ENCODE measurements around the gene VRK1.
A peak's percentile ranks its signal among the peaks of the same experiment; 100 is the strongest.
"Not testable (repeated sequence)": the region's sequence is repeated elsewhere in the genome, so short reads cannot be mapped to it uniquely, and the experiment has no call there.

Gene VRK1

DNA sequence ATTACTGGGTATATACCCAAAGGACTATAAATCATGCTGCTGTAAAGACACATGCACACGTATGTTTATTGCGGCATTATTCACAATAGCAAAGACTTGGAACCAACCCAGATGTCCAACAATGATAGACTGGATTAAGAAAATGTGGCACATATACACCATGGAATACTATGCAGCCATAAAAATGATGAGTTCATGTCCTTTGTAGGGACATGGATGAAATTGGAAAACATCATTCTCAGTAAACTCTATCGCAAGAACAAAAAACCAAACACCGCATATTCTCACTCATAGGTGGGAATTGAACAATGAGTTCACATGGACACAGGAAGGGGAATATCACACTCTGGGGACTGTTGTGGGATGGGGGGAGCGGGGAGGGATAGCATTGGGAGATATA is 86.8 kb downstream of the VRK1 start:
- not testable (repeated sequence) for DNase-seq (ENCODE audit: low spot score)

DNA sequence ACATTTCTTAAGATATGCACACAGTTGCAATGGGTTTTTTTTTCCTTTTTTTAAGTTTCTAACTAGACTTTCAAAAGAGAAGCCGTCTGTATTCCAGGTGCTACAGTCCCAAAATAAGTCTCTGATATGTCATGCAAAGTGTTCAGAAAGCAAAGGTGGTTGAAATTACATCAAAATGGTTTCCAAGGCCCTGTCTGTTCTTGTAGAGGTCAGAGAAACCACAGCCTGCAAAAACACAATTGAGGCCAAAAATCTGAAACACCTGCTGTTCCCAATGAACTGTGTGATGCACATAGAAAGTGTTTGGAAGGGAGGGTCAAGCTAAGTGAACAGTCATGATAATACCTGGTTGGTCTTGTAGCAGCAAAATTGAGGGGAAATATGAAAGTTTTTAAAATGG is 91.0 kb downstream of the VRK1 start:
- no peak for DNase-seq (ENCODE audit: low spot score)

DNA sequence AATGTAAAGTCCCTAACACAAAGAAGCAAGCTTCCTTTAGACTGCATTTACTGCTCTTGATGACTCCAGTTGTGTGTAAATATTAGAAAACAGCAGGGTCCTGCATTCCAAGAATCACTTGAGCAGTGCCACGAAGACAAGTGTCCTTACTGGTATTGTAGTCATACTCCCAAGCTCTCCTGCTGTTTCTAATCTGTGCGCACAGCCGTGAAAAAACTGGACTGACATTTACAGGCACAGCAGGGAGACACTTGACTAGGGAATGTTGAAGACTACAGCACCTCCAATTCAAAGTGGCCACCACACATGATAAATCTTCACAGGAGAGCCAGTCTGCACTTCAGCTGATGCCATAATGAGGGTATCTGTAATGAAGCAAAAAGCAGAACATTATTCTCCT is 91.4 kb downstream of the VRK1 start:
- no peak for DNase-seq (ENCODE audit: low spot score)

DNA sequence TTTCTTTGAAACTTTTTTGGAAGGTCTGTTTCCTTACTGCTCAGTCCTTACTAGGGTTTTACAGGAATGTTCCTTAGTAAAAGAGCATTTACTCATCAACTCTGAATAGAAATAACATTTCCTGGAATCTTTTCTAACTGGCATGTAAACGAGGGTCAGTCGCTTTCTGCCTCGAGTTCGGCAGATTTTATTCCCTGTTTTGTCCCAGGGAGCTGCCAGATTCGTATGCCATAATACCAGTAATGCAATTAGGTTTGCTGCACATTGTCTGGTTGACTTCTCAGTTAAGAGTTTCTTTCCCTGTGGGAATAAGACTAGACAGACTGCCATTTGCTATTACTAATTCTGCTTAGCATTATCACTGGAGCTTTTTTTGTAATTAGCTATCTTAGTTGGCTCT is 91.9 kb downstream of the VRK1 start:
- no peak for DNase-seq (ENCODE audit: low spot score)

GRCh38 chr14:96893966-96894622 is 96.9 kb downstream of the VRK1 start:
- no peak for DNase-seq (ENCODE audit: low spot score)

GRCh38 chr14:96894966-96895365 is 97.8 kb downstream of the VRK1 start:
- DNase-seq (ENCODE audit: low spot score) = no peak

GRCh38 chr14:96895658-96896271 is 98.6 kb downstream of the VRK1 start:
- no peak for DNase-seq (ENCODE audit: low spot score)

DNA sequence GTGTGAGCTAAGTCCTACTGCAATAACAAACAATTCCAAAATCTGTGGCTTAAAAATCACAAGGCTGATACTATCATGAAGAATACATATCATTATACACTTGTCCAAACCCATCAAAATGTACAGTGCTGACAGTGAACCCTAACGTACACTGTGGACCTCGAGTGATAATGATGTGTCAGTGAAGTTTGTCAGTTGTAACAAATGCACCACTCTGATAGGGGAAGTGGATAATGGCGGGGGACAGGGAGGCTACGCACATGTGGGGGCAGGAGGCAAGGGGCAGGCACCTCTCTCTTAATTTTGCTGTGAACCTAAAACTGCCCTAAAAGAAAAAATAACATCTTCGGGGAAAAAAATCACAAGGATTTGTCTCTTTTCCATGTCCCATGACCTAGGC is 100.0 kb downstream of the VRK1 start:
- no peak for DNase-seq (ENCODE audit: low spot score)

DNA sequence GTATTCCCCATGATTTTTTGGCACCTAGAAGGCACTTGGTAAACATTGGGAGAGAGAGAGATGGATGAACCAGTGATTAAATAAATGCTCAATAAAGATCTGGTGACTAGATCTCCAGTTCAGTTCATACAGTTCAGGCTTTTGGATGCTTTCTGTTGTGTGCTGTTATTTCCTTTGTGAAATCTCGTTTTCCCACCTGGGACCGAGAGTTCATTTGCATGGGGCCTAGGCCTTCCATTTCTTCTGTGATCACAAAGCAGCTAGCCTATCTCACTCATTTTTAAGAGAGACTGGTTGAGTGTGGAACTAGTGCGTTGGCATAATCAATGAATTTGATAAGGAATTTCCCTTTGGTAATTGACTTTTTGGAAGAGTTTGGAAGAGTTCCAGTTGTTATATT is 104.0 kb downstream of the VRK1 start:
- no peak for DNase-seq (ENCODE audit: low spot score)

- no peak for DNase-seq (ENCODE audit: low spot score)
These were observed 104.8 kb downstream of the VRK1 start for GRCh38 chr14:96902004-96902403.

DNA sequence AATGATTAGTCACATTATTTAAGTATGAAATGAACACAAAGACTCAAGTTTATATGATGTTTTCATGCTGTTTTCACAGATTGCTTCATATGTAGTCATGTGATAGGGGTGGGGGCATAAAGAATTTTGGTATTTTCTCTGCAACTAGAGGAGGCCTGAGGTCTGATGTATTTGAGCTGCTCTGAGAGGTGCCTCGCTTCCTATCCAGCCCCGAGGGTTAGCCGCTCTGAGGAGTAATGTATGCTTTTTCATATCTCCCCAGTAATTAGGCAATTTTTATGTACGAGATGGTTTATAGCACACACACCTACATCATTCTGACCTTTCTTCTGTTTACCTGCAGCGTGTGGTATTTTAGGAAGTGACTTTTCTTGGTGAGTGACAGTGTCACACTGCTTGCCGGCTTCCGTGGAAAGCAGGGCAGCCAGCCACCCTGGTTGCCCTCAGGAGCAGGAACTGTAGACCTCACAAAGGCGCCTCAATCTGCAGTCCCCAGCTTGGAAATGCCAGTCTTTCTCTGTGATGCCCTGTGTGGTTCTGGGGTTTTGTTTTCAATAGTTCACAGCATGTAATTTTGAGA is 106.4 kb downstream of the VRK1 start:
- no peak for DNase-seq (ENCODE audit: low spot score)

DNA sequence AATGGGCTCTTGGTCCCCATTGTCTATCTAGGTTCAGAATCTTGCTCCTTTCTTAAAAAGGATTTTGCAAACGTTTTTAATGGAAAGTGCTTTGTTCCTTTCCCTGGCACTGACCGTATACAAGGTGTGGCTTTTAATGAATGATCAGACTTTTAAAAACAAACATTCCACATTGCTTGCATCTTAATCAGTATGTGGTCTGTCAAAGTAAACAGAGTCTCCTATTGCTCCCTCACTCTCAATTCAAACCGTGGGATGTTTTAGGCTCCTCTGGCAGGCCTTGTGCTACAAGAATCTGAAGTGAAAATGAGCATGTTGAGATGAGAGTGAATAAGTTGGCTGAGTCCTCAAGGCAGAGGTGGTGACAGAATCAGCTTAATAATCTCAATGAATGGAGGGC is 107.0 kb downstream of the VRK1 start:
- DNase-seq (ENCODE audit: low spot score) = no peak

DNA sequence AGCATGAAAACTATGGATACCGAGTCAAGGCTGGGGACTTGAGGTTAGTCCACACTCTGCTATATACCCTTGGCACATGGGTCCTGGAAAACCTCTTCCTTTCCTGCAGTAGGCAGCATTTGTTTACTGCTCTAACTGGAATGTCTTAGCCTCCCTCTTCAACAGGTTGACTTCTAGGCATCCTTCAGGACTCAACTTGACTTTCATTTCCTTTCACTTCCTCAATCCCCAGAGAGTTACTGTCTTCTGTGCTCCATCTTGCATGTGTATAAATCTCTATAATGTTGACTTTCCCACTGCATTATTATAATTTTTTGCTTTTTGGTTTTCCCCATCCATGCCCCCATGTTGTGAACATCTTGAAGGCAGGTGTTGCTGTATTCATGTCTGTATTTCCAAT is 107.9 kb downstream of the VRK1 start:
- no peak for DNase-seq (ENCODE audit: low spot score)

DNA sequence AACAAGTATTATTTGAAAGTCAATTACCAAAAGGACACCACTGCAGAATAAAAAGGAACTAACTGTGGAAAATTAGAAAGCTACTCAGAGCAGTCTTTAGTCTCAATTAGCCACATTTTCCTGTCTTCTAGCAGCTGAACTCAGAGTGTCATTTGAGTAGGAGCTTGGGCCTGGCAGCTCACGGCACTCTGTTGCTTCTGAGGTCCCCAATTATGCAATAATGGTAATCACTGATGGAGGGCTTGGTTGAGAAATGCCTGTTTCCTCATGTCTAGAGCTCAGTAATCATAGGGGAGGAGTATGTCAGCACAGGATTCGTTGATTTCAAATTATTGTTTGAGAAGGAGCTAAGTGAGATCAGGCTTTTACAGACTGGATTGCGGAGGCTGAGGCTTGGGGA is 108.6 kb downstream of the VRK1 start:
- peak; percentile 16 for DNase-seq (ENCODE audit: low spot score)

- DNase-seq (ENCODE audit: low spot score) = no peak
These were observed 109.3 kb downstream of the VRK1 start for GRCh38 chr14:96906434-96906833.

DNA sequence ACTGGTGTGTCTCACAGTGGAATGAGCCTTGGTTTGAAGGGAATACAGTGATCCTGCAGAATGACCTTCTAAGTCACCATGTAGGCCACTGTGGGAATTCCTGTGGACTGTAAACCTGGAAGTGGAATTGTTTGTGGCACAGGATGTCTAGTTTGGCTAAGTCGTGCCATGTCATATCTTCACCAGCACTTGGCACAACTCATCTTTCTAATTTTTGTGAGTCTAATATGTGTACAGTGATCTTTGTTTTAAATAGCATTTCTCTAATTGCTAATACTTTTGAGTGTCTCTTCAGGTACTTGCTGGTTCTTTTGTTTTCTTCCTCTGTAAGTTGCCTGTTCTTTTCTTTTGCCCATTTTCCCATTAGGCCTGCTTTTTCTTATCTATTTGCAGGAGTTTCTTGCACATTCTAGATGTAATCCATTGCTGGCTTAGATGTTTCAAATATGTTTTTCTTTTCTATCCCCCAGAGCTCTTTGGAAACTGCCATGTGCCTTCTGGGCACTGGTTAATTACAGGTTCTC is 112.7 kb downstream of the VRK1 start:
- no peak for DNase-seq (ENCODE audit: low spot score)

DNA sequence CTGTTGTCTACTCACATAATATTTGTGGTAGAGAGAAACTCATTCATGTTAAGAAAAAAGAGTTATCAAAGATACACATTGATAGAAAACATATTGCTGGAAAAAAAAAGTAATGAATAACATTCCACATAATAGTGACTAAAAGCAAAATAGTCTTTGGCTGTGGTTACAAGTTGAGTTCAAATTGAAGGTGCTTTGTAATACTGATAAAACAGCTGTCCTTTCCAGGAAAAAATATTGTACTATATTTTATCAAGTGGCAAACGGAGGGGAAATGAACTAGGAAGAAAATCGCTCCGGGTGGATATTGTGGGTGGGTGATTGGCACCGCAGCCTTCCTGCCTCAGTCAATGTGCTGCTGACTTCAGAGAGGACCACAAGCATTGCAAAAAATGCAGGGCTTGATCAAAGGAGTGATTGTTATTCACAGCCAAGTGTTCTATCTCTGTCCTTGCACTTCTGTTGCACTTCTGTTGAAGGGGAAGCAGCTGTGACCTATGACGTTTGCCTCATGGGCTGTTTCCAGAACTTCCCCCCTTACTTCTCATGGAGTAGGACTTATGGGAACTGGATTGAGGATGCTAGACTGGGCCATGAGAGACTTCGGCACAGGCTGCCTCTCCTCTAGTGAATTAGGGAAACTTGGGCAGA is 114.4 kb downstream of the VRK1 start:
- no peak for DNase-seq (ENCODE audit: low spot score)

DNA sequence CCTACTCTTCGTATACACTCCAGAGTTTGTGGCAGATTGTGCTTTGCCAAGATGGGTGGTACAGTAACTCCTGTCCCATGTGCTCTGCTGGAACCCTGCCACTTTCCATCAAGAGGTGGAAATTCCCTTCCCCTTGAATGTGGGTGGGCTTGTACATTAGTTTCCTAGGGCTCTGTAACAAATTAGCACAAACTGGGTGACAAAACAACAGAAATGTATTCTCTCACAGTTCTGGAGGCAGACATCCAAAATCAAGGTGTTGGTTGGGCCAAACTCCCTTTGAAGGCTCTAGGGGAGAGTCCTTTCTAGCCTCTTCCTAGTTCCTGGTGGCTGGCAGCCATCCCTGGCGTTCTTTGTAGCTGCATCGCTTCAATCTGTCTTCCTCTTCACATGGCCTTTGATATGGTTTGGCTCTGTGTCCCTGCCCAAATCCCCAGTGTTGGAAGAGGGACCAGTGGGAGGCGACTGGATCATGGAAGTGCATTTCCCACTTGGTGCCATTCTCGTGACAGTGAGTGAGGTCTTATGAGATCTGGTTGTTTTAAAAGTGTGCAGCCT is 117.5 kb downstream of the VRK1 start:
- no peak for DNase-seq (ENCODE audit: low spot score)

- DNase-seq (ENCODE audit: low spot score) = no peak
These were observed 118.3 kb downstream of the VRK1 start for GRCh38 chr14:96915478-96915877.

DNA sequence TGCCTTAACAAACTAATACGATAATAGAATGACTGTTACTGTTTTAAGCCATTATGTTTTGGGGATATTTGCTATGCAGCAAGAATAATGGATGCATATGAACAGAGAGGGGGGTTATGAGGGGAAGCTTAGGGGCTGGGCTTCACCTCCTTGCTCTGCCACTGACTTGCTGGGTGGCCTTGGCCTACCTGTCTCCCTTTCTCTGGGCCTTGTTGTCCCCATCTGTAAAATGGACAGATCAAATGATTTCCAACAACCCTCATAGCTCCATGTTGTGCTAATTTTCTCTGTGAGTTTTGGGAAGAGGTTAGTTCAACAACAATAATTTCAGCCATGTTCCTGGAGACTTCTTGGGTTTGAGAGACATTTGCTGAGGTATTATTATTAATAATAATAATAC is 119.6 kb downstream of the VRK1 start:
- DNase-seq (ENCODE audit: low spot score) = no peak

- DNase-seq (ENCODE audit: low spot score) = no peak
These were observed 120.3 kb downstream of the VRK1 start for GRCh38 chr14:96917442-96917963.

DNA sequence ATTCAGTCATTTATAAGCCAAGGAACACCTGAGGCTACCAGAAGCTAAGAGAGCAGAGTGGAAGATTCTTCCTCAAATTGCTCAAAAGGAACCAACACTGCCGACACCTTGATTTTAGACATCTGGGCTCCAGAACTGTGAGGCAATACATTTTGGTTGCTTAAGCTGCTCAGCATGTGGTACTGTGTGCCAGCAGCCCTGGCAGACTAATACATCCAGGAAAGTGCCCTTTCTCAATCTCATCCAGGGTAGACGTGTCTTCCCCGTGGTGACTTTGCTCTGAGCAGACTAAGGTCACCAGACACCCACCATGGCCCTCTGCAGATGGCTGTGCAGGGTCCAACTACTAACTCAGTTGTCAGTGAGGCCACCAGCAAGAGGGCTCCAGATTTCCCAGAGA is 122.8 kb downstream of the VRK1 start:
- no peak for DNase-seq (ENCODE audit: low spot score)

GRCh38 chr14:96920820-96921219 is 123.6 kb downstream of the VRK1 start:
- DNase-seq (ENCODE audit: low spot score) = no peak
